ENCODE measurements around the gene APOBEC3A.

- TF ChIP-seq ZFP3 (CRISPR knock-in tag; IDR thresholded peaks at IDR 0.05) (no peak), ARNTL (CRISPR knock-in tag; IDR thresholded peaks at IDR 0.05; ENCODE audit: borderline replicate concordance, low read depth) (no peak), ZFP30 (CRISPR knock-in tag; IDR thresholded peaks at IDR 0.05) (no peak), ZNF8 (CRISPR knock-in tag; IDR thresholded peaks at IDR 0.05) (no peak), SNAI2 (CRISPR knock-in tag; IDR thresholded peaks at IDR 0.05) (no peak), PPARA (CRISPR knock-in tag; IDR thresholded peaks at IDR 0.05; ENCODE audit: borderline replicate concordance) (no peak), ISL1 (CRISPR knock-in tag; IDR thresholded peaks at IDR 0.05) (no peak), TCF4 (CRISPR knock-in tag; IDR thresholded peaks at IDR 0.05; ENCODE audit: borderline replicate concordance) (no peak), ZNF70 (CRISPR knock-in tag; IDR thresholded peaks at IDR 0.05) (no peak), OSR1 (CRISPR knock-in tag; IDR thresholded peaks at IDR 0.05) (no peak)
- TF ChIP-seq, protein P1, sequence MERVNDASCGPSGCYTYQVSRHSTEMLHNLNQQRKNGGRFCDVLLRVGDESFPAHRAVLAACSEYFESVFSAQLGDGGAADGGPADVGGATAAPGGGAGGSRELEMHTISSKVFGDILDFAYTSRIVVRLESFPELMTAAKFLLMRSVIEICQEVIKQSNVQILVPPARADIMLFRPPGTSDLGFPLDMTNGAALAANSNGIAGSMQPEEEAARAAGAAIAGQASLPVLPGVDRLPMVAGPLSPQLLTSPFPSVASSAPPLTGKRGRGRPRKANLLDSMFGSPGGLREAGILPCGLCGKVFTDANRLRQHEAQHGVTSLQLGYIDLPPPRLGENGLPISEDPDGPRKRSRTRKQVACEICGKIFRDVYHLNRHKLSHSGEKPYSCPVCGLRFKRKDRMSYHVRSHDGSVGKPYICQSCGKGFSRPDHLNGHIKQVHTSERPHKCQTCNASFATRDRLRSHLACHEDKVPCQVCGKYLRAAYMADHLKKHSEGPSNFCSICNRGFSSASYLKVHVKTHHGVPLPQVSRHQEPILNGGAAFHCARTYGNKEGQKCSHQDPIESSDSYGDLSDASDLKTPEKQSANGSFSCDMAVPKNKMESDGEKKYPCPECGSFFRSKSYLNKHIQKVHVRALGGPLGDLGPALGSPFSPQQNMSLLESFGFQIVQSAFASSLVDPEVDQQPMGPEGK (CRISPR knock-in tag; IDR thresholded peaks at IDR 0.05; ENCODE audit: borderline replicate concordance) = no peak
- TF ChIP-seq, protein P2, sequence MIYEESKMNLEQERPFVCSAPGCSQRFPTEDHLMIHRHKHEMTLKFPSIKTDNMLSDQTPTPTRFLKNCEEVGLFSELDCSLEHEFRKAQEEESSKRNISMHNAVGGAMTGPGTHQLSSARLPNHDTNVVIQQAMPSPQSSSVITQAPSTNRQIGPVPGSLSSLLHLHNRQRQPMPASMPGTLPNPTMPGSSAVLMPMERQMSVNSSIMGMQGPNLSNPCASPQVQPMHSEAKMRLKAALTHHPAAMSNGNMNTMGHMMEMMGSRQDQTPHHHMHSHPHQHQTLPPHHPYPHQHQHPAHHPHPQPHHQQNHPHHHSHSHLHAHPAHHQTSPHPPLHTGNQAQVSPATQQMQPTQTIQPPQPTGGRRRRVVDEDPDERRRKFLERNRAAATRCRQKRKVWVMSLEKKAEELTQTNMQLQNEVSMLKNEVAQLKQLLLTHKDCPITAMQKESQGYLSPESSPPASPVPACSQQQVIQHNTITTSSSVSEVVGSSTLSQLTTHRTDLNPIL (CRISPR knock-in tag; IDR thresholded peaks at IDR 0.05; ENCODE audit: low read depth) = no peak
- TF ChIP-seq, protein P3, sequence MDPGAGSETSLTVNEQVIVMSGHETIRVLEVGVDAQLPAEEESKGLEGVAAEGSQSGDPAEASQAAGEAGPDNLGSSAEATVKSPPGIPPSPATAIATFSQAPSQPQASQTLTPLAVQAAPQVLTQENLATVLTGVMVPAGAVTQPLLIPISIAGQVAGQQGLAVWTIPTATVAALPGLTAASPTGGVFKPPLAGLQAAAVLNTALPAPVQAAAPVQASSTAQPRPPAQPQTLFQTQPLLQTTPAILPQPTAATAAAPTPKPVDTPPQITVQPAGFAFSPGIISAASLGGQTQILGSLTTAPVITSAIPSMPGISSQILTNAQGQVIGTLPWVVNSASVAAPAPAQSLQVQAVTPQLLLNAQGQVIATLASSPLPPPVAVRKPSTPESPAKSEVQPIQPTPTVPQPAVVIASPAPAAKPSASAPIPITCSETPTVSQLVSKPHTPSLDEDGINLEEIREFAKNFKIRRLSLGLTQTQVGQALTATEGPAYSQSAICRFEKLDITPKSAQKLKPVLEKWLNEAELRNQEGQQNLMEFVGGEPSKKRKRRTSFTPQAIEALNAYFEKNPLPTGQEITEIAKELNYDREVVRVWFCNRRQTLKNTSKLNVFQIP (CRISPR knock-in tag; IDR thresholded peaks at IDR 0.05; ENCODE audit: borderline replicate concordance, low read depth) = no peak
Measured at GRCh38 chr22:38959590-38959989, 2.2 kb downstream of the APOBEC3A start.

Measured in SK-N-SH treated with all-trans-retinoic acid at 6 μM for 48 hours (cell line).